K562 (cell line): ENCODE measurements around the gene NUDT22. TPM values are rescaled to one million over a fixed set of nuclear protein-coding genes. Genes with fewer than 3 reads are reported as not detected.

Experiments used
- DPF2 ChIP-seq: fragments of 450-650 bp; IDR thresholded peaks from 2 replicates; pipeline ENCODE4 v1.6.1; 2016
- EHMT2 ChIP-seq: fragments of 450-650 bp; IDR thresholded peaks from 2 replicates; pipeline ENCODE4 v1.6.1; 2018; ENCODE audit warnings: antibody characterized with exemption
- ESRRB ChIP-seq: fragments of 250-450 bp; sonication (Bioruptor Pico); IDR thresholded peaks from 2 replicates; pipeline ENCODE4 v1.5.0; 2020; ENCODE audit warnings: mild to moderate bottlenecking, moderate library complexity, borderline replicate concordance
- ETV6 ChIP-seq, 3 experiments: fragments of 150-350 bp in 1 of 3; sonication (generic) in 1 of 3; formaldehyde crosslinking in 1 of 3; IDR thresholded peaks; 2 replicates each; pipeline versions ENCODE4 v1.6.1 to v1.8.0; 2014 to 2022; ENCODE audit warnings: borderline replicate concordance in 2 of 3, low read depth in 2 of 3, antibody characterized with exemption in 1 of 3, low read length in 1 of 3, mild to moderate bottlenecking in 1 of 3, missing genetic modification reagents in 1 of 3
- JUN ChIP-seq, 2 experiments: sonication (generic) in 1 of 2; formaldehyde crosslinking in 1 of 2; IDR thresholded peaks; 2 replicates each; pipeline versions ENCODE4 v1.6.1 to v1.8.0; 2012 to 2022; ENCODE audit warnings: borderline replicate concordance in 2 of 2, mild to moderate bottlenecking in 2 of 2, improper control_type of control experiment in 1 of 2, low read depth in 1 of 2, low read length in 1 of 2, missing genetic modification reagents in 1 of 2
- KDM5B ChIP-seq: fragments of 200-600 bp; sonication (generic); IDR thresholded peaks from 2 replicates; pipeline ENCODE4 v1.6.1; 2012; ENCODE audit warnings: low read depth, mild to moderate bottlenecking, moderate library complexity, low read length, control low read depth, inconsistent platforms; ENCODE audit not compliant: insufficient replicate concordance
- MBD2 ChIP-seq: sonication (generic); IDR thresholded peaks from 2 replicates; pipeline ENCODE4 v1.6.1; 2016; ENCODE audit warnings: low read depth, borderline replicate concordance
- MXI1 ChIP-seq: IDR thresholded peaks from 2 replicates; pipeline ENCODE4 v1.6.1; 2011; ENCODE audit warnings: low read depth, mild to moderate bottlenecking, improper control_type of control experiment, low read length
- NR2C2 ChIP-seq, 2 experiments: fragments of 200-800 bp in 1 of 2; sonication (Bioruptor generic) in 1 of 2; sonication (generic) in 1 of 2; formaldehyde crosslinking in 1 of 2; IDR thresholded peaks; 2 replicates each; pipeline versions ENCODE4 v1.6.1 to v1.8.0; 2016 to 2022; ENCODE audit warnings: mild to moderate bottlenecking in 1 of 2, missing compliant biosample characterization in 1 of 2, missing genetic modification characterization in 1 of 2, missing genetic modification reagents in 1 of 2
- PHB2 ChIP-seq: fragments of 450-650 bp; IDR thresholded peaks from 2 replicates; pipeline ENCODE4 v1.6.1; 2017; ENCODE audit warnings: low read depth
- PHF20 ChIP-seq: fragments of 450-650 bp; IDR thresholded peaks from 2 replicates; pipeline ENCODE4 v1.6.1; 2018; ENCODE audit not compliant: partially characterized antibody
- POLR2H ChIP-seq: IDR thresholded peaks from 2 replicates; pipeline ENCODE4 v1.6.1; 2016; ENCODE audit warnings: missing genetic modification characterization, low read depth, mild to moderate bottlenecking, control low read depth, missing compliant biosample characterization, moderate library complexity
- RBM34 ChIP-seq: fragments of 200-400 bp; formaldehyde crosslinking; IDR thresholded peaks from 2 replicates; pipeline ENCODE4 v1.6.1; 2018; ENCODE audit warnings: low read length, borderline replicate concordance; ENCODE audit not compliant: insufficient read depth
- STAT5B ChIP-seq: fragments of 250-450 bp; sonication (Bioruptor Pico); IDR thresholded peaks from 2 replicates; pipeline ENCODE4 v1.8.0; 2021; ENCODE audit warnings: mild to moderate bottlenecking, inconsistent platforms
- TAF9B ChIP-seq: fragments of 450-650 bp; IDR thresholded peaks from 2 replicates; pipeline ENCODE4 v1.6.1; 2018; ENCODE audit warnings: mild to moderate bottlenecking; ENCODE audit not compliant: partially characterized antibody
- U2AF1 ChIP-seq: fragments of 200-400 bp; formaldehyde crosslinking; optimal IDR thresholded peaks from 2 replicates; pipeline ENCODE3; 2017; ENCODE audit warnings: mild to moderate bottlenecking, low read depth, low read length, moderate library complexity
- ZFP30 ChIP-seq: fragments of 250-450 bp; sonication (Bioruptor Pico); IDR thresholded peaks from 2 replicates; pipeline ENCODE4 v1.8.0; 2022; ENCODE audit warnings: moderate library complexity, mild to moderate bottlenecking, inconsistent platforms, borderline replicate concordance
- ZNF134 ChIP-seq: fragments of 250-450 bp; sonication (Bioruptor Pico); conservative IDR thresholded peaks from 2 replicates; pipeline ENCODE4 v1.4.0; 2020
- ZNF140 ChIP-seq: fragments of 250-450 bp; sonication (Bioruptor Pico); IDR thresholded peaks from 2 replicates; pipeline ENCODE4 v1.8.0; 2021; ENCODE audit warnings: moderate library complexity, mild to moderate bottlenecking, inconsistent platforms
- ZNF347 ChIP-seq: fragments of 450-650 bp; formaldehyde crosslinking; IDR thresholded peaks from 2 replicates; pipeline ENCODE4 v1.4.0; 2020; ENCODE audit warnings: low read depth, mild to moderate bottlenecking, moderate library complexity
- ZNF408 ChIP-seq: fragments of 250-450 bp; sonication (Bioruptor Pico); IDR thresholded peaks from 2 replicates; pipeline ENCODE4 v1.4.0; 2020; ENCODE audit warnings: low read depth, mild to moderate bottlenecking, moderate library complexity
- ZNF561 ChIP-seq: fragments of 450-650 bp; formaldehyde crosslinking; conservative IDR thresholded peaks from 2 replicates; pipeline ENCODE4 v1.4.0; 2020; ENCODE audit warnings: mild to moderate bottlenecking, moderate library complexity
- polyA plus RNA-seq, 8 experiments: library from polyadenylated mRNA; depleted of rRNA in 4 of 8; stranded (reverse) in 5 of 8; unstranded in 3 of 8; fragments of >200 nt; fragmentation: Nextera tagmentation in 2 of 8; fragmentation: Illumina TruSeq in 1 of 8; extraction: Ambion mirVana in 2 of 8; extraction: Trizol in 1 of 8; gene quantifications; 2 replicates each; pipeline versions ENCODE4 v1.2.1 to v1.2.3, GENCODE V29; 2011 to 2014; ENCODE audit warnings: inconsistent platforms in 1 of 8, missing spikeins in 1 of 8
- total RNA-seq, 7 experiments: library from RNA; depleted of rRNA in 6 of 7; stranded (reverse); fragments of >200 nt in 6 of 7; fragmentation: Illumina TruSeq in 2 of 7; extraction: Trizol in 2 of 7; gene quantifications; 2 replicates each; pipeline versions ENCODE4 v1.2.1 to v1.2.3, GENCODE V29; 2011 to 2021; ENCODE audit warnings: low replicate concordance in 1 of 7
- TF ChIP-seq, protein P1 (sequence below), 2 experiments: IDR thresholded peaks; 2 replicates each; pipeline ENCODE4 v1.6.1; 2011; ENCODE audit warnings: borderline replicate concordance in 1 of 2, control low read depth in 1 of 2, low read depth in 1 of 2, low read length in 1 of 2, mild to moderate bottlenecking in 1 of 2, mixed read lengths in 1 of 2, moderate library complexity in 1 of 2; ENCODE audit not compliant: insufficient read depth in 1 of 2, insufficient read length in 1 of 2, poor library complexity in 1 of 2, severe bottlenecking in 1 of 2; ENCODE audit errors: extremely low read depth in 1 of 2

The NUDT22 gene
- total and polyA plus RNA-seq, 9 of the 15 experiments (the other 6 are each of a cell fraction or from before 2014, with no cell fraction given) = 6.3 to 92.6 (median 37.4) TPM

- no peak for TF ChIP-seq STAT5B (CRISPR knock-in tag)
- TF ChIP-seq ZNF140 (CRISPR knock-in tag) = no peak
- 0 out of 2 replicates have a peak, but pooled peaks have one; percentile 13 for TF ChIP-seq MXI1
- TF ChIP-seq DPF2 = peak; percentile 38; the same call in 1 of the 2 replicates
- TF ChIP-seq JUN (IDR thresholded peaks at IDR 0.05; ENCODE audit: borderline replicate concordance, low read depth, low read length) = peak; percentile 96
- peak; percentile 96; the same call in 1 of the 2 replicates for TF ChIP-seq JUN (CRISPR knock-in tag; IDR thresholded peaks at IDR 0.05; ENCODE audit: borderline replicate concordance)
- no peak for TF ChIP-seq PHB2
- no peak for TF ChIP-seq ESRRB (CRISPR knock-in tag)
- no peak for TF ChIP-seq EHMT2
- TF ChIP-seq ZNF408 (CRISPR knock-in tag) = no peak
- TF ChIP-seq ZFP30 (CRISPR knock-in tag) = no peak
- TF ChIP-seq, protein P1, sequence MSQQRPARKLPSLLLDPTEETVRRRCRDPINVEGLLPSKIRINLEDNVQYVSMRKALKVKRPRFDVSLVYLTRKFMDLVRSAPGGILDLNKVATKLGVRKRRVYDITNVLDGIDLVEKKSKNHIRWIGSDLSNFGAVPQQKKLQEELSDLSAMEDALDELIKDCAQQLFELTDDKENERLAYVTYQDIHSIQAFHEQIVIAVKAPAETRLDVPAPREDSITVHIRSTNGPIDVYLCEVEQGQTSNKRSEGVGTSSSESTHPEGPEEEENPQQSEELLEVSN (IDR thresholded peaks at IDR 0.05; ENCODE audit: borderline replicate concordance in 1 of 2, extremely low read depth in 1 of 2, insufficient read depth in 1 of 2, insufficient read length in 1 of 2, low read depth in 1 of 2, low read length in 1 of 2, poor library complexity in 1 of 2, severe bottlenecking in 1 of 2) = peak; percentile 61 to 75
- no peak for TF ChIP-seq ZNF561 (CRISPR knock-in tag)
- TF ChIP-seq PHF20 = peak; percentile 49
- peak; percentile 65 for TF ChIP-seq TAF9B
- no peak for TF ChIP-seq U2AF1
- TF ChIP-seq ETV6 (IDR thresholded peaks at IDR 0.05; ENCODE audit: borderline replicate concordance in 1 of 2, low read depth in 2 of 2, low read length in 1 of 2) = no peak
- no peak for TF ChIP-seq ETV6 (CRISPR knock-in tag; IDR thresholded peaks at IDR 0.05; ENCODE audit: borderline replicate concordance)
- no peak for TF ChIP-seq ZNF347 (CRISPR knock-in tag)
- TF ChIP-seq POLR2H (tag) = no peak
- no peak for TF ChIP-seq ZNF134 (CRISPR knock-in tag)
- peak; percentile 92 for TF ChIP-seq KDM5B
- TF ChIP-seq RBM34 = no peak
- no peak for TF ChIP-seq NR2C2 (CRISPR knock-in tag; IDR thresholded peaks at IDR 0.05)
- no peak for TF ChIP-seq NR2C2 (tag; IDR thresholded peaks at IDR 0.05)
- no peak for TF ChIP-seq MBD2
Observed at GRCh38 chr11:64181506-64182411, 44.3 kb upstream of the NUDT22 start (continued).
